Measurements from ENCODE around the gene IVNS1ABP. TPM values are rescaled to one million over a fixed set of nuclear protein-coding genes. Genes with fewer than 3 reads are reported as not detected.

IVNS1ABP gene
- total and polyA plus RNA-seq, 7 donors, result 27.6 to 80.6 (median 40.5) TPM

DNA sequence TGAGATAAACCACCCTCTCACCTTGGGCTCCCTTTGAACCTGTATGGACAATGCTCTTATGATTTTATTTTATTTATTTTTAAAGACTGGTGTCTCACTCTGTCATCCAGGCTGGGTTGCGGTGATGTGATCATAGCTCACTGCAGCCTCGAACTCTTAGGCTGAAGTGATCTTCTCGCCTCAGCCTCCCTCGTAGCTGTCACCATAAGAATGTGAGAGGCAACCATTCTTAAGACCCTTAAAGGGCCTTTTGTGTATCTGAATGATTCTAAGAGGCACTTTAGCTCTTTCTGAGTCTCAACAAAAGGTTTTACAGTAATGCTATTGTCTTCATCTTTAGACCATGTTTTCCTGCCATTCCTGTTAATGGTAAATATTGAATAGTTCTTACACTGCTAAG lies 67.0 kb downstream of the IVNS1ABP start:
- TF ChIP-seq, protein P1, sequence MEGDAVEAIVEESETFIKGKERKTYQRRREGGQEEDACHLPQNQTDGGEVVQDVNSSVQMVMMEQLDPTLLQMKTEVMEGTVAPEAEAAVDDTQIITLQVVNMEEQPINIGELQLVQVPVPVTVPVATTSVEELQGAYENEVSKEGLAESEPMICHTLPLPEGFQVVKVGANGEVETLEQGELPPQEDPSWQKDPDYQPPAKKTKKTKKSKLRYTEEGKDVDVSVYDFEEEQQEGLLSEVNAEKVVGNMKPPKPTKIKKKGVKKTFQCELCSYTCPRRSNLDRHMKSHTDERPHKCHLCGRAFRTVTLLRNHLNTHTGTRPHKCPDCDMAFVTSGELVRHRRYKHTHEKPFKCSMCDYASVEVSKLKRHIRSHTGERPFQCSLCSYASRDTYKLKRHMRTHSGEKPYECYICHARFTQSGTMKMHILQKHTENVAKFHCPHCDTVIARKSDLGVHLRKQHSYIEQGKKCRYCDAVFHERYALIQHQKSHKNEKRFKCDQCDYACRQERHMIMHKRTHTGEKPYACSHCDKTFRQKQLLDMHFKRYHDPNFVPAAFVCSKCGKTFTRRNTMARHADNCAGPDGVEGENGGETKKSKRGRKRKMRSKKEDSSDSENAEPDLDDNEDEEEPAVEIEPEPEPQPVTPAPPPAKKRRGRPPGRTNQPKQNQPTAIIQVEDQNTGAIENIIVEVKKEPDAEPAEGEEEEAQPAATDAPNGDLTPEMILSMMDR (IDR thresholded peaks at IDR 0.05), result no peak
- WGBS, 3 donors, result 94 to 97% (median 96%) methylated on average over 4 of the region's 4 CpGs
- Histone ChIP-seq H3K4me3 (no peak overlapping the region), H3K36me3 (ENCODE audit: insufficient read depth in 1 of 2, low read depth in 1 of 2) (no peaks in the 10 kb centered on the region), H3K4me1 (no peaks in the 10 kb centered on the region), H3K27ac (no peak overlapping the region), H3K27me3 (ENCODE audit: insufficient read depth in 3 of 3, low read length in 2 of 3) (no peaks in the 10 kb centered on the region), H3K9me3 (no peaks in the 10 kb centered on the region)
- ATAC-seq (no peak), DNase-seq (no peak)
- intact Hi-C loops (cut with DNase I), result no loop called here

DNA sequence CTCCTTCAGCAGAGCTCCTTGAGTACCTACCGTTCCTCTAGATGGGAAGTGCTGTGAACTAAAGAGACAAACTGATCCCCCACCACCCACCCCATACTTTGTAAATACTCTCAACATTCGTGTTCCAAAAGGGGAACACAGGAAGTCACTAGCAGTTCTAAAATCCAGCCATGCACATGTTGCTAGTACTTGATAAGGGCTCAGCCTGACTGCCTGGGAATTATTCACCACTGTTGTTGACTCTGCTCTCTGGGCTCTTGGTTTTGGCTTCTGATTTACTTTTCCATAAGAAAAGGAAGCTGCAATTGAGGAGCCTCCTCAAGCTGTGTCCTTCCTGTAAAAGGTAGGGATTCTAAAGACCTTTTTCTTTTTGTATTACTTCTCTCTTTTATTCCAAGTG lies 67.5 kb downstream of the IVNS1ABP start:
- no peak for ATAC-seq
- no peaks in the 10 kb centered on the region for H3K27me3 ChIP-seq (ENCODE audit: insufficient read depth in 3 of 3, low read length in 2 of 3)
- intact Hi-C loops (cut with DNase I), result loop anchor here in 1 of 2 donors (10.0 kb wide), 1 partner anchor 435 kb away; no protein-coding TSS in a partner anchor
- TF ChIP-seq, protein P1 (IDR thresholded peaks at IDR 0.05), result no peak
- H3K36me3 ChIP-seq (ENCODE audit: insufficient read depth in 1 of 2, low read depth in 1 of 2), result no peaks in the 10 kb centered on the region
- 62 to 77% (median 64%) methylated on average over 2 of the region's 2 CpGs for WGBS, 3 donors
- H3K27ac ChIP-seq, result no peak overlapping the region
- H3K4me3 ChIP-seq, result no peak overlapping the region
- no peaks in the 10 kb centered on the region for H3K9me3 ChIP-seq
- no peaks in the 10 kb centered on the region for H3K4me1 ChIP-seq
- DNase-seq, result no peak

Other genes with a start within 250 kb of the IVNS1ABP start
- 10 to 100 TPM; 27.9 to 39.4 (median 30.5) TPM for gene TRMT1L, start 160.3 kb downstream of the IVNS1ABP start, total RNA-seq
- 10 to 100 TPM; 13.2 to 41.3 (median 15.7) TPM for gene TRMT1L, start 160.3 kb downstream of the IVNS1ABP start, polyA plus RNA-seq
- 1 to 10 TPM; 3.6 to 6.1 (median 4.8) TPM for gene SWT1, start 160.1 kb downstream of the IVNS1ABP start, total RNA-seq
- gene SWT1, start 160.1 kb downstream of the IVNS1ABP start, polyA plus RNA-seq, result 1 to 10 TPM; 1.7 to 2.5 (median 2.3) TPM

All from psoas muscle (tissue), 8 donors.